HepG2 (cell line): ENCODE data around the gene MPIG6B. TPM values are rescaled to one million over a fixed set of nuclear protein-coding genes. Genes with fewer than 3 reads are reported as not detected.

ENCODE experiments used
- ATAC-seq: fragments of 200-7000 bp; cut with Tn5 transposase; 3 replicates; pipeline ENCODE4 v1.9.1; 2020; ENCODE audit warnings: mild to moderate bottlenecking, moderate library complexity
- BruUV-seq: library from RNA; stranded (reverse); fragments of 400-500 nt; replicated peaks from 2 replicates; lab custom pipeline; 2021; lab: Mats Ljungman, UMichigan
- CTCF ChIA-PET: fragments of 300-600 bp; formaldehyde crosslinking; extraction: SDS; loops from one replicate; lab custom pipeline; 2021; ENCODE audit warnings: low total read pairs, inconsistent platforms, low intra/inter-chr PET ratio; lab: Yijun Ruan, JAX
- POLR2A ChIA-PET: fragments of 350-600 bp; sonication (Branson Sonifier 250); formaldehyde crosslinking; loops from one replicate; lab custom pipeline; 2020; ENCODE audit warnings: antibody characterized with exemption, inconsistent platforms; lab: Yijun Ruan, JAX
- DNase-seq: peaks from one replicate; pipeline ENCODE4 v3.0.0-alpha.2; 2015; ENCODE audit warnings: low spot score
- FAIRE-seq: peaks from 3 replicates; lab custom pipeline; 2011; peaks lifted over from hg19 to GRCh38; lab: Jason Lieb, UNC
- H2AFZ ChIP-seq: one replicate; pipeline ENCODE4 v1.6.1; 2011; ENCODE audit warnings: low read length, inconsistent platforms
- H3K27ac ChIP-seq: fragments of 300-600 bp; 3 replicates; pipeline ENCODE4 v1.8.0; 2011; ENCODE audit warnings: mixed run types, mild to moderate bottlenecking, mixed read lengths, low read length, inconsistent platforms; ENCODE audit not compliant: insufficient read depth; ENCODE audit errors: extremely low read length
- H3K27me3 ChIP-seq, 2 experiments: fragments of 200-600 bp in 1 of 2; 2 replicates in 1 of 2; 3 replicates in 1 of 2; pipeline versions ENCODE4 v1.6.0 to v1.8.0; 2011; ENCODE audit warnings: low read length in 2 of 2, mild to moderate bottlenecking in 2 of 2, moderate library complexity in 2 of 2, inconsistent platforms in 1 of 2; ENCODE audit not compliant: insufficient read depth in 2 of 2, control insufficient read depth in 1 of 2
- H3K36me3 ChIP-seq, 2 experiments: fragments of 200-600 bp in 1 of 2; replicated peaks in 1 of 2; 2 replicates in 1 of 2; 3 replicates in 1 of 2; pipeline versions ENCODE4 v1.5.1 to v1.8.0; 2011; ENCODE audit warnings: low read length in 2 of 2, inconsistent platforms in 1 of 2; ENCODE audit not compliant: insufficient read depth in 2 of 2, control insufficient read depth in 1 of 2
- H3K4me1 ChIP-seq: 2 replicates; pipeline ENCODE4 v1.5.1; 2012; ENCODE audit warnings: low read length, inconsistent platforms; ENCODE audit not compliant: insufficient read depth
- H3K4me2 ChIP-seq: 2 replicates; pipeline ENCODE4 v1.6.0; 2011; ENCODE audit warnings: low read depth, low read length, inconsistent platforms
- H3K4me3 ChIP-seq, 3 experiments: fragments of 200-600 bp in 1 of 3; sonication (generic), shearing (Covaris generic) in 1 of 3; replicated peaks in 1 of 3; 2 replicates each; pipeline ENCODE4 v1.5.1; 2011 to 2016; ENCODE audit warnings: low read length in 3 of 3, inconsistent platforms in 2 of 3, low read depth in 2 of 3, mild to moderate bottlenecking in 2 of 3, control low read depth in 1 of 3, mixed read lengths in 1 of 3; ENCODE audit not compliant: insufficient read depth in 1 of 3
- H3K79me2 ChIP-seq: one replicate; pipeline ENCODE4 v1.6.1; 2011; ENCODE audit warnings: low read length, inconsistent platforms; ENCODE audit not compliant: insufficient read depth
- H3K9ac ChIP-seq: 2 replicates; pipeline ENCODE4 v1.6.0; 2011; ENCODE audit warnings: mild to moderate bottlenecking, low read depth, low read length, inconsistent platforms; ENCODE audit not compliant: insufficient read depth
- H3K9me3 ChIP-seq: 2 replicates; pipeline ENCODE4 v1.5.1; 2012; ENCODE audit warnings: mild to moderate bottlenecking, low read length
- H4K20me1 ChIP-seq: 2 replicates; pipeline ENCODE4 v1.6.0; 2011; ENCODE audit warnings: inconsistent platforms, mild to moderate bottlenecking, low read length, moderate library complexity; ENCODE audit not compliant: insufficient read depth
- BRD4 ChIP-seq: sonication (generic); formaldehyde crosslinking; IDR thresholded peaks from 2 replicates; pipeline ENCODE4 v1.4.0; 2020; ENCODE audit warnings: missing genetic modification reagents
- HNF4A ChIP-seq: sonication (generic); formaldehyde crosslinking; IDR thresholded peaks from 2 replicates; pipeline ENCODE4 v1.4.0; 2020; ENCODE audit warnings: missing genetic modification reagents
- KLF16 ChIP-seq, 2 experiments: sonication (generic) in 1 of 2; formaldehyde crosslinking in 1 of 2; IDR thresholded peaks; 2 replicates each; pipeline versions ENCODE4 v1.6.1 to v1.8.0; 2016 to 2023; ENCODE audit warnings: missing genetic modification reagents in 2 of 2, missing compliant biosample characterization in 1 of 2
- RBM22 ChIP-seq: fragments of 200-400 bp; formaldehyde crosslinking; optimal IDR thresholded peaks from 2 replicates; pipeline ENCODE3; 2017; ENCODE audit warnings: mild to moderate bottlenecking, low read length, moderate library complexity
- SMYD3 ChIP-seq: sonication (generic); formaldehyde crosslinking; IDR thresholded peaks from 2 replicates; pipeline ENCODE4 v1.8.1; 2023; ENCODE audit warnings: mild to moderate bottlenecking, missing genetic modification reagents
- TCF12 ChIP-seq, 2 experiments: fragments of 450-650 bp in 1 of 2; sonication (generic) in 1 of 2; formaldehyde crosslinking in 1 of 2; IDR thresholded peaks; 2 replicates each; pipeline versions ENCODE4 v1.6.1 to v1.8.0; 2017 to 2022; ENCODE audit warnings: antibody characterized with exemption in 1 of 2, mild to moderate bottlenecking in 1 of 2, missing genetic modification reagents in 1 of 2, moderate library complexity in 1 of 2
- U2AF2 ChIP-seq: fragments of 200-400 bp; formaldehyde crosslinking; IDR thresholded peaks from 2 replicates; pipeline ENCODE4 v1.6.1; 2017; ENCODE audit warnings: low read depth, mild to moderate bottlenecking, low read length
- ZNF350 ChIP-seq: sonication (generic); formaldehyde crosslinking; IDR thresholded peaks from 2 replicates; pipeline ENCODE4 v1.4.0; 2020; ENCODE audit warnings: mild to moderate bottlenecking, low read depth, missing genetic modification reagents, borderline replicate concordance
- ZNF558 ChIP-seq: sonication (generic); formaldehyde crosslinking; IDR thresholded peaks from 2 replicates; pipeline ENCODE4 v1.9.0; 2022; ENCODE audit warnings: mild to moderate bottlenecking, missing genetic modification reagents, borderline replicate concordance
- ZNF709 ChIP-seq: sonication (generic); formaldehyde crosslinking; IDR thresholded peaks from 2 replicates; pipeline ENCODE4 v1.5.0; 2020; ENCODE audit warnings: mild to moderate bottlenecking, missing genetic modification reagents
- ZNF746 ChIP-seq: sonication (generic); formaldehyde crosslinking; IDR thresholded peaks from 2 replicates; pipeline ENCODE4 v1.8.0; 2022; ENCODE audit warnings: mild to moderate bottlenecking, missing genetic modification reagents
- WGBS: methylation state at CpG from one replicate; pipeline ENCODE4 v1.1.6; 2017; ENCODE audit warnings: low lambda C conversion rate; 5-methylcytosine and 5-hydroxymethylcytosine counted together
- in situ Hi-C: cut with HindIII; loops from 2 replicates; pipeline ENCODE4 v1.10.0; 2017; ENCODE audit warnings: low pct_unique_long_range_greater_than_20kb; ENCODE audit not compliant: extremely low pct_ligation_motif_present
- intact Hi-C: fragments of 100-400 bp; cut with micrococcal nuclease; formaldehyde crosslinking; loops from one replicate; pipeline ENCODE4 v1.10.0; 2022; ENCODE audit not compliant: unreplicated experiment
- polyA plus RNA-seq, 8 experiments: library from polyadenylated mRNA; depleted of rRNA in 3 of 8; stranded (reverse) in 7 of 8; unstranded in 1 of 8; fragments of >200 nt; fragmentation: Illumina TruSeq in 4 of 8; extraction: Trizol in 4 of 8; gene quantifications; 2 replicates each; pipeline versions ENCODE4 v1.2.1 to v1.2.3, GENCODE V29; 2011 to 2016; ENCODE audit warnings: low read depth in 4 of 8, missing spikeins in 1 of 8, mixed read lengths in 1 of 8; ENCODE audit not compliant: insufficient read depth in 1 of 8
- total RNA-seq, 5 experiments: library from RNA; depleted of rRNA; stranded (reverse); fragments of >200 nt; fragmentation: Illumina TruSeq; extraction: Trizol; gene quantifications; 2 replicates each; pipeline ENCODE4 v1.2.3, GENCODE V29; 2016; ENCODE audit warnings: low read depth in 1 of 5
- TF ChIP-seq, protein P1 (sequence below): sonication (generic); formaldehyde crosslinking; conservative IDR thresholded peaks from 2 replicates; pipeline ENCODE4 v1.8.0; 2022; ENCODE audit warnings: mild to moderate bottlenecking, moderate library complexity, missing genetic modification reagents
- TF ChIP-seq, protein P2 (sequence below): sonication (generic); formaldehyde crosslinking; IDR thresholded peaks from 2 replicates; pipeline ENCODE4 v1.4.0; 2020; ENCODE audit warnings: mild to moderate bottlenecking, missing genetic modification reagents
- TF ChIP-seq, protein P3 (sequence below): sonication (generic); formaldehyde crosslinking; IDR thresholded peaks from 2 replicates; pipeline ENCODE4 v1.5.0; 2020; ENCODE audit warnings: mild to moderate bottlenecking, missing genetic modification reagents

Gene MPIG6B
- total and polyA plus RNA-seq, 2 of the 13 experiments (the other 11 are each of a cell fraction or from before 2014, with no cell fraction given) = not detected

- in situ Hi-C loops (loop anchor here (5.0 kb wide), 1 partner anchor 37 kb away; no protein-coding TSS in a partner anchor), intact Hi-C loops (no loop called here)
- Histone ChIP-seq H3K27ac (peak overlapping the region; percentile 11), H3K36me3 (peaks cover 24 to 42% of the 10 kb centered on the region in 2 experiments), H3K27me3 (no peaks in the 10 kb centered on the region; a peak in 1 of 5 replicates), H3K79me2 (peaks cover 27% of the 10 kb centered on the region), H4K20me1 (peaks cover 33% of the 10 kb centered on the region; the same call in 1 of the 2 replicates), H3K9me3 (no peaks in the 10 kb centered on the region), H3K4me2 (0 out of 2 replicates have a peak overlapping the region, but pooled peaks have one; percentile 86), H3K4me1 (peaks cover 57% of the 10 kb centered on the region), H2AFZ (no peak overlapping the region), H3K4me3 (no peak overlapping the region; a peak in 1 of 6 replicates), H3K9ac (no peak overlapping the region)
- ChIA-PET POLR2A (interaction anchor here (0.6 to 11.3 kb wide), 18 partner anchors 8 to 221 kb away, joined by 3 to 279 read pairs (median 6); partner anchors contain the start of genes ABHD16A, CLIC1, HSPA1A and HSPA1B), CTCF (interaction anchor here (4.2 kb wide), 1 partner anchor 39 kb away, joined by 74 read pairs; no protein-coding TSS in a partner anchor)
- peak; percentile 21 for FAIRE-seq
- no TSS peak for BruUV-seq
- no peak for ATAC-seq
- DNase-seq = no peak
- WGBS = over 99% methylated on average over 10 of the region's 11 CpGs
- TF ChIP-seq ZNF558 (0 out of 2 replicates have a peak, but pooled peaks have one; percentile 53), BRD4 (no peak), TCF12 (IDR thresholded peaks at IDR 0.05) (no peak), TCF12 (CRISPR knock-in tag; IDR thresholded peaks at IDR 0.05) (0 out of 2 replicates have a peak, but pooled peaks have one; percentile 64), U2AF2 (no peak), RBM22 (peak; percentile 35), ZNF746 (peak; percentile 38; the same call in 1 of the 2 replicates), ZNF709 (CRISPR knock-in tag) (no peak), SMYD3 (CRISPR knock-in tag) (no peak), KLF16 (CRISPR knock-in tag; IDR thresholded peaks at IDR 0.05) (no peak), ZNF350 (CRISPR knock-in tag) (no peak), HNF4A (CRISPR knock-in tag) (no peak)
- TF ChIP-seq, protein P1, sequence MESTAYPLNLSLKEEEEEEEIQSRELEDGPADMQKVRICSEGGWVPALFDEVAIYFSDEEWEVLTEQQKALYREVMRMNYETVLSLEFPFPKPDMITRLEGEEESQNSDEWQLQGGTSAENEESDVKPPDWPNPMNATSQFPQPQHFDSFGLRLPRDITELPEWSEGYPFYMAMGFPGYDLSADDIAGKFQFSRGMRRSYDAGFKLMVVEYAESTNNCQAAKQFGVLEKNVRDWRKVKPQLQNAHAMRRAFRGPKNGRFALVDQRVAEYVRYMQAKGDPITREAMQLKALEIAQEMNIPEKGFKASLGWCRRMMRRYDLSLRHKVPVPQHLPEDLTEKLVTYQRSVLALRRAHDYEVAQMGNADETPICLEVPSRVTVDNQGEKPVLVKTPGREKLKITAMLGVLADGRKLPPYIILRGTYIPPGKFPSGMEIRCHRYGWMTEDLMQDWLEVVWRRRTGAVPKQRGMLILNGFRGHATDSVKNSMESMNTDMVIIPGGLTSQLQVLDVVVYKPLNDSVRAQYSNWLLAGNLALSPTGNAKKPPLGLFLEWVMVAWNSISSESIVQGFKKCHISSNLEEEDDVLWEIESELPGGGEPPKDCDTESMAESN (CRISPR knock-in tag) = 0 out of 2 replicates have a peak, but pooled peaks have one; percentile 16
- TF ChIP-seq, protein P2, sequence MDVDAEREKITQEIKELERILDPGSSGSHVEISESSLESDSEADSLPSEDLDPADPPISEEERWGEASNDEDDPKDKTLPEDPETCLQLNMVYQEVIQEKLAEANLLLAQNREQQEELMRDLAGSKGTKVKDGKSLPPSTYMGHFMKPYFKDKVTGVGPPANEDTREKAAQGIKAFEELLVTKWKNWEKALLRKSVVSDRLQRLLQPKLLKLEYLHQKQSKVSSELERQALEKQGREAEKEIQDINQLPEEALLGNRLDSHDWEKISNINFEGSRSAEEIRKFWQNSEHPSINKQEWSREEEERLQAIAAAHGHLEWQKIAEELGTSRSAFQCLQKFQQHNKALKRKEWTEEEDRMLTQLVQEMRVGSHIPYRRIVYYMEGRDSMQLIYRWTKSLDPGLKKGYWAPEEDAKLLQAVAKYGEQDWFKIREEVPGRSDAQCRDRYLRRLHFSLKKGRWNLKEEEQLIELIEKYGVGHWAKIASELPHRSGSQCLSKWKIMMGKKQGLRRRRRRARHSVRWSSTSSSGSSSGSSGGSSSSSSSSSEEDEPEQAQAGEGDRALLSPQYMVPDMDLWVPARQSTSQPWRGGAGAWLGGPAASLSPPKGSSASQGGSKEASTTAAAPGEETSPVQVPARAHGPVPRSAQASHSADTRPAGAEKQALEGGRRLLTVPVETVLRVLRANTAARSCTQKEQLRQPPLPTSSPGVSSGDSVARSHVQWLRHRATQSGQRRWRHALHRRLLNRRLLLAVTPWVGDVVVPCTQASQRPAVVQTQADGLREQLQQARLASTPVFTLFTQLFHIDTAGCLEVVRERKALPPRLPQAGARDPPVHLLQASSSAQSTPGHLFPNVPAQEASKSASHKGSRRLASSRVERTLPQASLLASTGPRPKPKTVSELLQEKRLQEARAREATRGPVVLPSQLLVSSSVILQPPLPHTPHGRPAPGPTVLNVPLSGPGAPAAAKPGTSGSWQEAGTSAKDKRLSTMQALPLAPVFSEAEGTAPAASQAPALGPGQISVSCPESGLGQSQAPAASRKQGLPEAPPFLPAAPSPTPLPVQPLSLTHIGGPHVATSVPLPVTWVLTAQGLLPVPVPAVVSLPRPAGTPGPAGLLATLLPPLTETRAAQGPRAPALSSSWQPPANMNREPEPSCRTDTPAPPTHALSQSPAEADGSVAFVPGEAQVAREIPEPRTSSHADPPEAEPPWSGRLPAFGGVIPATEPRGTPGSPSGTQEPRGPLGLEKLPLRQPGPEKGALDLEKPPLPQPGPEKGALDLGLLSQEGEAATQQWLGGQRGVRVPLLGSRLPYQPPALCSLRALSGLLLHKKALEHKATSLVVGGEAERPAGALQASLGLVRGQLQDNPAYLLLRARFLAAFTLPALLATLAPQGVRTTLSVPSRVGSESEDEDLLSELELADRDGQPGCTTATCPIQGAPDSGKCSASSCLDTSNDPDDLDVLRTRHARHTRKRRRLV (CRISPR knock-in tag) = no peak
- TF ChIP-seq, protein P3, sequence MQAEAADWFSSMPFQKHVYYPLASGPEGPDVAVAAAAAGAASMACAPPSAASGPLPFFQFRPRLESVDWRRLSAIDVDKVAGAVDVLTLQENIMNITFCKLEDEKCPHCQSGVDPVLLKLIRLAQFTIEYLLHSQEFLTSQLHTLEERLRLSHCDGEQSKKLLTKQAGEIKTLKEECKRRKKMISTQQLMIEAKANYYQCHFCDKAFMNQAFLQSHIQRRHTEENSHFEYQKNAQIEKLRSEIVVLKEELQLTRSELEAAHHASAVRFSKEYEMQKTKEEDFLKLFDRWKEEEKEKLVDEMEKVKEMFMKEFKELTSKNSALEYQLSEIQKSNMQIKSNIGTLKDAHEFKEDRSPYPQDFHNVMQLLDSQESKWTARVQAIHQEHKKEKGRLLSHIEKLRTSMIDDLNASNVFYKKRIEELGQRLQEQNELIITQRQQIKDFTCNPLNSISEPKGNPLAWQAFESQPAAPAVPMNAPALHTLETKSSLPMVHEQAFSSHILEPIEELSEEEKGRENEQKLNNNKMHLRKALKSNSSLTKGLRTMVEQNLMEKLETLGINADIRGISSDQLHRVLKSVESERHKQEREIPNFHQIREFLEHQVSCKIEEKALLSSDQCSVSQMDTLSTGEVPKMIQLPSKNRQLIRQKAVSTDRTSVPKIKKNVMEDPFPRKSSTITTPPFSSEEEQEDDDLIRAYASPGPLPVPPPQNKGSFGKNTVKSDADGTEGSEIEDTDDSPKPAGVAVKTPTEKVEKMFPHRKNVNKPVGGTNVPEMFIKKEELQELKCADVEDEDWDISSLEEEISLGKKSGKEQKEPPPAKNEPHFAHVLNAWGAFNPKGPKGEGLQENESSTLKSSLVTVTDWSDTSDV (CRISPR knock-in tag) = no peak
Observed at GRCh38 chr6:31730631-31731086, 7.5 kb downstream of the MPIG6B start.
